SK-N-DZ (cell line): Measurements from ENCODE around the gene ZMIZ1.

ENCODE experiments used
- DNase-seq: peaks from one replicate; pipeline ENCODE4 v3.0.0-alpha.2; 2015; ENCODE audit warnings: low spot score

ZMIZ1 gene

DNA sequence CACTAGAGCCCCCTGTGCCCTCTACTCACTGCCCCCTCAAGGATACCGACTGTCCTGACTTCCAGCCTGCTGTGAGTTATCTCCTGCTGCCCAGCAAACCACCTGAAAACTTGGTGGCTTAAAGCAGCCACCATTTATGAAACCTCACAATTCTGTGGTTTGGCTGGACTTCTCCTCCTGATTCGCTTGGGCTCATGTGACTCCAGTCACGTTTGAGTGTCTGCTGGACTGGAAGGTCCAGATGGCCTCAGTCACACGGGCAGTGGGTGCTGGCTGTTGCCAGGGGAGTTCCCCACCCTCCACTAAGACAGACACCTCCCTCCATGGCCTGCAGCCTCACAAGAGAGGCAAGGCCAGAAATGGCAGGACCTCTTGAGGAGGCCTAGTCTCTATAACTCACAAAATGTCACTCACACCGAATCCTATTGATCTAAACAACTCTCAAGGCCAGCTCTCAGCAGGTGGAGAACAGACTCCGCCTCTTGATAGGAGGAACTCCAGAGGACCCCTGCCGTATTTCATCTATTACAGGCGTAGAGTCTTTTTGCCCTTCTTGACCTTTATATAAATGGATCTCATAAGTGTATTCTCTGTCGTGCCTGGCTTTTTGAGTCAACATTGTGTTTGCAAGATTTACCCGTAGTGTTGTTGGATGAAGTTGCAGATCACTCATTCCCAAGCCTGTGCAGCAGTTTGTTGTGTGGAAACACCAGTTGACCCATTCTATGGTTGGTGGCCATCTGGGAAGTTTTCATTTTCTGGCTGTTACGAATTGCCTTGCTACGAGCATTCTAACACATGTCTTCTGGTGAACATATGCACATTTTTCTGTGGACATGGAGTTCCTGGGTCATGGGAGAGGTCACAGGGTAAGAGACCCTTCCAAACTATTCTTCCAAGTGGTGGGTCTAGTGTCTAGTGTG, 48.3 kb downstream of the ZMIZ1 start:
- DNase-seq: no peak

DNA sequence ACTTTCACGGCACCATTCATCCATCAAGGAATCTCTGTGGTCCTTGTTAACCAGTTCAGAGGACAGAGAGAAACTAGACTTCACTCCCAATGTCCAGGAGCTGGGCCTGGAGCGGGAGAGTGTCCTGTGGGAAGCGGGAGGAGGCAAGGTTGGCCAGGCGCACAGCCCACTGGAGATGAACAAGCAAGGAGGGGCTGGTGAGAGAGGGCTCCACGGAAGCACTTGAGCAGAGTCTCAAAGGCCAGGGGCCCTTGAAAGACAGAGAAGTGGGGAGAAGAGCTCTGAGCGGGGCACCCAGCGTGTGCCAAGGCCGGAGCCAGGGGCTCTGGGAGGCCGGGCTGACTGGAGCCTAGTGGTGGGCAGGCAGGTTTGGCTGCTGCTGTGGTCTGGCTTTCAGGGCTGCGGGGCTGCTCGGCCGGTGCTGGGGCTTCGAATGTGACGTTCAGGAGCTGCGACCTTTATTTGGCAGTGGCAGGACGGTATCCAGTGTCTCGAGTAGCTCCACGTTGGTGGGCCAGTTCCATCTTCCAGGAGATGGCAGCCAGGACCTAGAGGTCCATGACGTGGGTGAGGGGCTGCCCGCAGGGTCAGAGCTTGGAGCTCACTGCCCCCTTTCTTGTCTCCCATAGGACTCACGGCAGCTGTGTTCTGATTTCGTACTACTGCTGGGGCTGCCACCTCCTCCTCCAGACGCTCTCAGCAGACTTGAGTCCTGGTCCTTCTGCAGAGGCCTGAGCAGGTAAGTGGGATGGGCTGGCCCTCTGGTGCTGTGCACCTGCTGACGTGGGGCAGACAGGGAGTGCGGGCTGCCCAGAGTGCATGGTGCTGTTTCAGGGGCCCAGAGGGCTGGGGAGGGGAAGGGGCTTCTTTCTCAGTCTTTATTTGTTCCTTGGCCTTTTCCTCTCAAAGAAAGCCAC, 49.8 kb downstream of the ZMIZ1 start:
- no peak for DNase-seq

DNA sequence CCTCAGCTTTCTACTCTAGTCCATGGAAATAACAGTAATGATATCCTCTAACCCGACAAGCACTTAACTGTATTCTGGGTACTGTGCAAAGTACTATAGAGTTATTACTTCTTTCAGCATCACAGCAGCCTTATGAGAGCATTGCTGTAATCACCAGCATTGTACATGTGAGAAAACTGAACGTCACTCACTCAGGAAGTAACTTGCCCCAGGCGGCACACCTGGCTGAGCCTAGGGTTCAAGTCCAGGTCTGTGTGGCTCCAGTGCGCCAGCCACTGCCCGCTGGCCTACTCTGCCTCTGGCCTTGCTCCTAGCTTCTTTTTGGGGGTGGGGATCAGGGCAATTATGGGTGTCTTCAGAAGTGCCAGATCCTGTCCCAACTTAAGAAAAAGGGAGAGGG, 50.5 kb downstream of the ZMIZ1 start:
- DNase-seq: no peak

DNA sequence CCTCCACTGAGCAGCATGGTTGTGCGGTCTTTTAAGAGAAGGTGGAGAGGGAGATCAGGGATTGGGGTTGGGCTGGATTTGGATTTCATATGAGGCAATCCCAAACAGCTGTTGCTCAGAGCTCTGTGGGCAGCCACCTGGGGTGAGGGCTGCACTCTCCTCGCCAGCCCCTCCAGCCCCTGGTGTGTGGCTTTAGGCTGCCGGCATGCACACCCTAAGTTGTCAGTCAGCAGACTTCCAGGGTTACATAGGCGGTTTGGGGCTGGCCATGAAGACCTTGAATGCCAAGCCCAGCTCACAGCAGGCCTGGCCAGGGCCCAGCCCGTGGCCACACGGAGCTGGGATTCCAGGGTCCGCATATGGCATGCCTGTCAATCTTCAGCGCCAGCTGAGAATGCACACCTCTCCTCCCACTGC, 54.8 kb downstream of the ZMIZ1 start:
- no peak for DNase-seq

- no peak for DNase-seq
Observed at GRCh38 chr10:79124066-79124465, 55.3 kb downstream of the ZMIZ1 start.

DNA sequence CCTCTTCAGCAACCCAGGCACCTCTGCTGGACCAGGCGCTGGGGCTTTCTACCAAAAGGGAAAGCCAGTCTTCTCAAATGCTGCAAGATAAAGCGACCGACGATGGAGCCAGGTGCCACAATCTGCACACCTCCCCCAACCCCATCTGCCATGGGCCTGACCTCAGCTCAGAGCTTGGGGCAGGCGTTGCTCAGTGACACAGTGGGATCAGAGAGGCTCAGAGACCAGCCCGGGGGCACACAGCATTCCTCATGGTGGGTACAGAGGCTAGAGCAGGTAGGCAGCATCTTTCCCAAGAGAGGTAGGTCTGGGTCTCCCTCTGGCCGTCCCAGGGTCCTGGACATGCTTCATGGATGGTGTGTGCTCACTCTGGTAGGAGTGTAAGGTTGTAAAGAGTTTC, 56.3 kb downstream of the ZMIZ1 start:
- DNase-seq: no peak

DNA sequence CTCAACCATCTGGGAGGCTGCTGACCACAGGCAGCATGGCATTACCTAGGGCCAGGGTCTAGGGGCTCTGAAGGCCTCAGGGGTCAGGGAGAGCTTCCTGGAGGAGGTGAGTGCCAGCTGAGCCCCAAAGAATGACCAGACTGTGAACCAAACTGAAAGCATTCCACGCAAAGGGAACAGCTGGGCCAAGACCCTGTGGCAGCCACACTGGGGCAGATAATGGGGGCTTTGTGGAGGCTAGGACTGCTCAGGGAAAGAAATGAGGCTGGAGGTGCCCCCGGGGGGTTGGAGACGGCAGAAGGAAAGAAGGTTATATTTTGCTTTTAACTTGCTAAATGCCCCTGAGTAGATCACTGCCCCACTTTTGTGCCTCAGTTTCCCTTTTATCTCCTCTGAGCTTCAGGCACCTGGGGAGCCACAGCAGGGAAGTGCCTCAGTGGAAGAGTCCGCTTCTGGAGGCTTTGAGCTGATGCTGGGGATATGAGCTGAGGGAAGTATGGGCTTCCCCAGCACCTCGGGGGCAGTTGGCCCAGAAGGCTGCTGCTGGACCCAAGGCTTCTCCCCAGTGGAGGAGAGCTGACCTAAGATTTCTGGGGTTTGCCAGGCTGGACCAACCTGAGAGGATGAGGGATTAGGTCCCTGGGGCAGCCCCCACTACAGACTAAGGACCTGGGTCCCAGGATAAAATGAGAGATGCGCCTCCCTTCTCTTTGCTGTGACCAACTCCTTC, 57.8 kb downstream of the ZMIZ1 start:
- DNase-seq: no peak

DNA sequence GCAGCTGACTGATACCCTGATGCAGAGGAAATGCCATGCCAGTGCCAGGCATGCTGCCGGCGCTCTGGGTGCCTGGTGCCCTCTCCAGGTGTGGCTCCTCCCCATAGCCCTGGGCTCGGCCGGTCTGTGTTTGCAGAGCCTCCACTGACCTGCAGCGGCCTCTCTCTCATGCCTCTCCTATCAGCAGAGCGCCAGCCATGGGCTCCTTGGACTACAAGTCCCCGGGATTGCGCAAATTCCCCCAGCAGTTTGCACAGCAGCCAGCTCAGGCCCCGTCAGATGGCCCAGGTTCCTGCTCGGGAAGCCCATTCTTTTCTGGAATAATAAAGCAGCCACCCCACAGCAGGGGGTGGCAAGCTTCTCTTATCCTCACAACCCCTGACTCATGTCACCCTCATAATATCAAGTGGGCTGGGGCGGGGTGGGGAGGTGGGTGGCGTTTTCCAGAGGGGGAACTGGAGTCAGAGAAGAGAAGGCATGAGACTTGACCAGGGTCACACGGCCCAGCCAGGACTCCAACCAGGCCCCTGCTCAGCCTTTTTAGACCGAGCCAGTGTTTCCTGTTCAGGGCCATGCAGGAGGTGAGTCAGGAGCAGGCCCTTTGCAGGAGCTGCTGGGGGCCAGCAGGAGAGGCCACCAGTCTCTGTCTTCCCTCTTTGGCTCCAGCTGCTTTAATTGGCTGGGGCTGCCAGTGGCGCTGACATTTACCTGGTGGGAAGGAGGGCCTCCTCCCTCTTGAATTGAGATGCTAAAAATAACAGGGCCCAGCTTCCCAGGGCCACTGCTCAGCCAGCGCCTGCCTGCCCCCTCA, 58.6 kb downstream of the ZMIZ1 start:
- DNase-seq: no peak

GRCh38 chr10:79128241-79128922, 59.6 kb downstream of the ZMIZ1 start:
- no peak for DNase-seq

- peak; percentile 58 for DNase-seq
Observed at GRCh38 chr10:79128923-79129305, 60.1 kb downstream of the ZMIZ1 start.

DNA sequence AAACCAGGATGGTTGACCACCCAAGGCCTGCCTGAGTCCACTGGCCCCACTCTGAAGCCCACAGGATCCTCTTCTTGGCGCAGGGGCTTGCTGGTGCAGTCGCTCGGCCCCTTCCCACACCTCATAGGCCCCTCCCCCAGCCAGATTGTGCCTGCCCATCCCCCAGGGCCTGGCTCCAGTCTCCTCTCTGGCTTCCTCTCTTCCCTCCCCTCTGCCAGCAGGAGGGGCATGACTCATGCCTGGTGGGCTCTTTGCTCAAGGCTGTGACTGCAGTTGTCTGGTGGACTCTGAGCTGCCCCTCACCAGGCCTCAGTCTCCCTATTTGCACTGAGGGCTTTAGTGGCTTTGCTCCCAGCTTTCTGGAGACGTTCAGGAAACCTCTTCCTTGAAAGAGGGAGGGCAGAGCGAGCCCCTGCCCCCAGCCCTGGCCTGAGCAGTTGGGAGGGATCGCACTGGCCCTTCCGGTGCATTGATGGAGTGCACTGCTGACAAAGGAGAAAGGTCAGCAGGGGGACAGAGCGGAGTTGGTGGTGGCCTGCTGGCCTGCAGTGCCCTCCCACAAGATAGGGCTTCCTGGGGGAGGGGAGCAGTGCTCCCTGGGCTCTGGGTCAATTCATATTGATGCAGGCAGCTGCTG, 60.7 kb downstream of the ZMIZ1 start:
- DNase-seq: peak; percentile 78

- DNase-seq: no peak
Observed at GRCh38 chr10:79130255-79130654, 61.5 kb downstream of the ZMIZ1 start.

- no peak for DNase-seq
Observed at GRCh38 chr10:79130846-79131245, 62.1 kb downstream of the ZMIZ1 start.

GRCh38 chr10:79131836-79132631, 63.3 kb downstream of the ZMIZ1 start:
- no peak for DNase-seq

GRCh38 chr10:79132681-79133381, 64.1 kb downstream of the ZMIZ1 start:
- DNase-seq: peak; percentile 97

- DNase-seq: no peak
Observed at GRCh38 chr10:79133416-79133815, 64.7 kb downstream of the ZMIZ1 start.

DNA sequence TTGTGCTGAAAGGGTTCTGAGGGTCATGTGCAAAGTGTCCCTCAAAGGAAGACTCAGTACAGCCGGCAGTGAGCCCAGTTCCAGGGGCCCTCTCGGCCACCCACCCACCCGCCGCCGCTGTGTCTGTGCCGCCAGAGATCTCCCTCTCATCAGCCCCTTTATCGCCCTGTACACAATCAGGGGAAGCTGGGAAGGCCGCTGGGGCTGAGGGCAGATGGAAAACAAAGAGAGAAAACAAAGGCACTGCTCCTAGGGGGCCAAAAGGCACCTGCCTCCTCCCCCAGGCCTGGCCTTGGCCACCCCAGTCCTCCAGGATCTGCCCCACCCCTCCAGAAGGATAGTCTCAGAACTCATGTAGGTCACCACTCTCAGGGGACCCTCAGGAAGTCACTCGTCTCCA, 67.0 kb downstream of the ZMIZ1 start:
- DNase-seq: no peak

DNA sequence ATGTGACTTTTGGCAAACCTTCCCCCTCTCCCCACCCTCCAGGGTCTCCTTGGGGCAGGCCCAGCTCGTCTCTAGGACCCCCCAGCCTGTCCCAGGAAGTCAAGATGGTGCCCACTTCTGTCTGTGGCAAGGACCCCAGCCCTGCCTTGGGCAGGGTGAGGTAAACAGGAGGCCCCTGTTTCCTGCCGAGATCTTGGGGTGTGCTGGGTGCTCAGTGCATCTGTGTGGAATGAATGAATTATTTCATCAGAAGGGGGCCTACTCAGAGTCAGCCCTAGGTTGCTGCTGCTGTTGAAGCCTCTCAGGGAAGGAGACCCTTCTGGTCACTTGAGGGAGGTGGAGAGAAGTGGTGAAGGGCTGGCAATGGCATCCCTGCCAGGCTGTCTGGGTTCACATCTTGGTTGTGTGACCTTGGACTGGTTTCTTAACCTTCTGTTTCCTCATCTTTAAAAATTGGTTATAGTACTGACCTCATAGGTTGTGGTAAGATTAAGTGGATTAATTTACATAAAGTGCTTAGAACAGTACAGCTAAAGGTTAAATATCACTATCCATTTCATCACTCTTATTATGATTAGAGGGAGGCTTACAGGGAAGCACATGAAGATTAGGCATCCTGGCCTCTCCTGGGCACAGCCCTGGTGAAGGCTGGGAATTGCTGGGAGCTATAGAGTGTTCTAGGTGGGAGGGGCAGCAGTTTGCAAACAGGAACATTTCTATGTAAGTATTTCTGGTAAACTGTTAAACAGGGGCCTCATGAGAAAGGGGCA, 67.7 kb downstream of the ZMIZ1 start:
- DNase-seq: no peak
